ENCODE data around the gene BOC. TPM values are rescaled to one million over a fixed set of nuclear protein-coding genes. Genes with fewer than 3 reads are reported as not detected.

The BOC gene
- total RNA-seq, 1 donor from 2014 or later, result 4.7 TPM

GRCh38 chr3:113174304-113174703 lies 37.1 kb upstream of the BOC start:
- H3K4me3 ChIP-seq (ENCODE audit: low read depth, low read length), result no peak overlapping the region
- no peaks in the 10 kb centered on the region for H3K36me3 ChIP-seq (ENCODE audit: control insufficient read depth, insufficient read depth, low read length)
- no peak for DNase-seq (ENCODE audit: low read depth)
- H3K27me3 ChIP-seq (ENCODE audit: control insufficient read depth, insufficient read depth, low read length), result no peaks in the 10 kb centered on the region
- TF ChIP-seq, protein P1, sequence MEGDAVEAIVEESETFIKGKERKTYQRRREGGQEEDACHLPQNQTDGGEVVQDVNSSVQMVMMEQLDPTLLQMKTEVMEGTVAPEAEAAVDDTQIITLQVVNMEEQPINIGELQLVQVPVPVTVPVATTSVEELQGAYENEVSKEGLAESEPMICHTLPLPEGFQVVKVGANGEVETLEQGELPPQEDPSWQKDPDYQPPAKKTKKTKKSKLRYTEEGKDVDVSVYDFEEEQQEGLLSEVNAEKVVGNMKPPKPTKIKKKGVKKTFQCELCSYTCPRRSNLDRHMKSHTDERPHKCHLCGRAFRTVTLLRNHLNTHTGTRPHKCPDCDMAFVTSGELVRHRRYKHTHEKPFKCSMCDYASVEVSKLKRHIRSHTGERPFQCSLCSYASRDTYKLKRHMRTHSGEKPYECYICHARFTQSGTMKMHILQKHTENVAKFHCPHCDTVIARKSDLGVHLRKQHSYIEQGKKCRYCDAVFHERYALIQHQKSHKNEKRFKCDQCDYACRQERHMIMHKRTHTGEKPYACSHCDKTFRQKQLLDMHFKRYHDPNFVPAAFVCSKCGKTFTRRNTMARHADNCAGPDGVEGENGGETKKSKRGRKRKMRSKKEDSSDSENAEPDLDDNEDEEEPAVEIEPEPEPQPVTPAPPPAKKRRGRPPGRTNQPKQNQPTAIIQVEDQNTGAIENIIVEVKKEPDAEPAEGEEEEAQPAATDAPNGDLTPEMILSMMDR (IDR thresholded peaks at IDR 0.05; ENCODE audit: insufficient read depth, low read length, poor library complexity, severe bottlenecking), result no peak

- Histone ChIP-seq H3K27me3 (ENCODE audit: control insufficient read depth, insufficient read depth, low read length) (no peaks in the 10 kb centered on the region), H3K36me3 (ENCODE audit: control insufficient read depth, insufficient read depth, low read length) (no peaks in the 10 kb centered on the region), H3K4me3 (ENCODE audit: low read depth, low read length) (no peak overlapping the region)
- TF ChIP-seq, protein P1 (IDR thresholded peaks at IDR 0.05; ENCODE audit: insufficient read depth, low read length, poor library complexity, severe bottlenecking), result no peak
- DNase-seq (ENCODE audit: low read depth), result no peak
Measured at GRCh38 chr3:113174801-113175485, 36.4 kb upstream of the BOC start.

DNA sequence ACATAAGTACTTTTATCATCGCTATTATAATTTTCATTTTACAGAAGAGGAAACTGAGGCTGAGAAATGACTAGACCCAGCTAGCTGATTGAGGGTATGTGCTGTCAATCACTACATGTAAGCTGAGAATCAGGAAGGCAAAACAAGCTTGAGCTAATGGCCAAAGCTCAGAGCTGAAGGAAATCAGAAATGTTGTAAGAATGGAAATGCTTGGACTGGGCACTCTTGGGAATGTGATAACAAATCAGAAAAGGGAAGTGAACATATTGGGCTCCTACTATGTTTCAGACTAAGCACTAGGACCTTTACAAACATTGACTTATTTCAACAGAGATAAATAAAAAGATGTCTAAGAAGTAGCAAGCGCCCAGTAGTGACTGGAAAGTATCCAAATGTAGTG lies 33.8 kb upstream of the BOC start:
- H3K36me3 ChIP-seq (ENCODE audit: control insufficient read depth, insufficient read depth, low read length), result no peaks in the 10 kb centered on the region
- TF ChIP-seq, protein P1 (IDR thresholded peaks at IDR 0.05; ENCODE audit: insufficient read depth, low read length, poor library complexity, severe bottlenecking), result no peak

DNA sequence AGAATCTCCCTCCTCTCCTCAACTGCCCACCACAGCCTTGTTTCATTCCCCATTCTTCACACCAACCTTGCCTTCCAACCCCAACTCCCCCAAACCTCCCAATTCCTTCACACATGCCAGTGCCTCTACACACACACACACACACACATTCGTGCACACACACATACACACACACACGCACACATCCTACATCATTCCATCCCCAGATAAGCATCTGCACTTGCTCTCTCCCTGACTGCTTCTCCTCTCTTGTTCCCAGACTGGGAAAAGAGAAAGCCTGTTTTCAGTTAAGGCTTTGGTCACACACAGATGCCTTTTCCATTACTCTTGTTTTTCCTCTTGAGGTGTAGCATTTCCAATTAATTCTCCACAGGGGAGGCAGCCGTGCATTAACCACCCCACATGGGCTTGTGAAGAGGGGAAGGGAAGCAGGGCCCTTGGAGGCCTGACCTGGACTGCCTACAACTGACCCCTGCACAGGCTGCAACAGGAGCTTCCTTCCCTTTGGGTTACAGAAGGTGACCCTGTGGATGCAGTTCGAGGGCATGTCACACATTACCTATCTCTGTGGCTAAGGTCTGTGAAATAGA lies 32.0 kb upstream of the BOC start:
- TF ChIP-seq, protein P1 (IDR thresholded peaks at IDR 0.05; ENCODE audit: insufficient read depth, low read length, poor library complexity, severe bottlenecking), result no peak
- no peaks in the 10 kb centered on the region for H3K27me3 ChIP-seq (ENCODE audit: control insufficient read depth, insufficient read depth, low read length)
- H3K4me3 ChIP-seq (ENCODE audit: low read depth, low read length), result no peak overlapping the region
- H3K36me3 ChIP-seq (ENCODE audit: control insufficient read depth, insufficient read depth, low read length), result no peaks in the 10 kb centered on the region
- DNase-seq (ENCODE audit: low read depth), result no peak

More for the DNA sequence above, 33.8 kb upstream of the BOC start:
- no peak overlapping the region for H3K4me3 ChIP-seq (ENCODE audit: low read depth, low read length)
- no peak for DNase-seq (ENCODE audit: low read depth)
- no peaks in the 10 kb centered on the region for H3K27me3 ChIP-seq (ENCODE audit: control insufficient read depth, insufficient read depth, low read length)

DNA sequence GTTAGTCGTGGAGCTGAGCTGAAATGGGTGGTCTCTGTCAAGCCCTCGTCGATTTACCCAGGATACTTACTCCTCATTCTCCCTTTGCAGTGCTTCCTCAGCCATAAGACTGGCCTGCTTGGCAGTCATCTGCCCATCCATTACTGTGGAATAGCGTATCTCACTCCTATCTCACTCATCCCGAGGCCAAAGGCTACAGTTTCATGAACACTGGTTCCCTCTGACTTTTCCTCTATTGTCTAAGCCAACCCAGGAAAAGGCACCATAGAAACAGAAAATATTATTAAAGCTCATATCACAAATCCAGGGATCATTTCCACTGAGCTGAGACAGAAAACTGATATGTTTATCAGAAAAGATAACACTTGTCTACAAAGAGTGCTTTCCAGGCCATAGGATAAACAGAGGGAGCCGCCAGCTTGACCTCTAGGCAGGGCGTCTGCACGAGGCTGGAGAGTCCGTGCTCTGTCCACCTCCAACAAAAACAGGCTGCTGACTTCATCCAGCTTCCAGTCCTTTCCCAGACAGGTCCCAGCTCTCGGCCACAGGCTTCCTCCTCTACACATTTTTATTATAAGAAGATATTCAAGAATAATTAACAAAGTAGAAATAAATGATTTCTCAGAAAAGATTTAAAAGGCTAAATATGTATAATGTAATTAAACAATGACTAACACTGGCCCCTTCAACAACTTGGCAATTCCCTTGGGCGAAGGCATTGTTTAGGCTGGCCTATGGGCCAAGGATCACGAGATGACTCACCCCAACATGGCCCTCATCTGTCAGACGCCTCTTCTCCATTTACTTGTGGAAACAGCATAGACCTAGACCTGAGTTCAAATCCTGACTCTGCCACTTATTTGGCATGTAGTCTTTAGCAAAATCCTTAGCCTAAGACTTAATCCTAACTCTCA lies 27.4 kb upstream of the BOC start:
- H3K27me3 ChIP-seq (ENCODE audit: control insufficient read depth, insufficient read depth, low read length), result no peaks in the 10 kb centered on the region
- TF ChIP-seq, protein P1 (IDR thresholded peaks at IDR 0.05; ENCODE audit: insufficient read depth, low read length, poor library complexity, severe bottlenecking), result no peak
- DNase-seq (ENCODE audit: low read depth), result no peak
- H3K36me3 ChIP-seq (ENCODE audit: control insufficient read depth, insufficient read depth, low read length), result no peaks in the 10 kb centered on the region
- H3K4me3 ChIP-seq (ENCODE audit: low read depth, low read length), result no peak overlapping the region

Measured in kidney epithelial cell (primary cell).